Measurements from ENCODE around the gene VWDE. TPM values are rescaled to one million over a fixed set of nuclear protein-coding genes. Genes with fewer than 3 reads are reported as not detected.

VWDE gene
- total and polyA plus RNA-seq, 12 donors = 0.05 to 0.37 (median 0.07) TPM; not detected in 9

DNA sequence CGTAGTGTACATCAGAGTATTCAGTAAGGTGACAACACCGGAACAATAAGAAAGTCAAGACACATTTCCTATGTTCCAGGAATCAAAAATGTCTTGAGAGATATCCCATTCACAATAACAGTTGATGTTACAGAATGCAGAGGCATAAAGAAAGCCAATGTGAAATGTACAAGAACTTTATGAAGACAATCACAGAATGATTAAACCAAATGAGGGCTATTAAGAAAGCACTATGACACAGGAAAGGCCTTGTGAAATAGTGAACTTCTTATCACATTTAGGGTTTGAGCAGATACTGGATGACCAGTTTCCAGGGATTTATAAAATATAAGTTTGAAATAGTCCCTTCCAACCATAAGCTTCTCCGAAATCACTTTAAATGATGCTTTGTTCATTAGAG is 52.7 kb downstream of the VWDE start:
- no peak overlapping the region for H3K27ac ChIP-seq
- ATAC-seq (no peak), DNase-seq (no peak)
- H3K4me1 ChIP-seq = no peaks in the 10 kb centered on the region
- no peak overlapping the region for H3K4me3 ChIP-seq
- H3K27me3 ChIP-seq = no peaks in the 10 kb centered on the region
- peaks cover 0 to 13% (median 0%) of the 10 kb centered on the region in 11 donors for H3K9me3 ChIP-seq
- TF ChIP-seq, protein P1, sequence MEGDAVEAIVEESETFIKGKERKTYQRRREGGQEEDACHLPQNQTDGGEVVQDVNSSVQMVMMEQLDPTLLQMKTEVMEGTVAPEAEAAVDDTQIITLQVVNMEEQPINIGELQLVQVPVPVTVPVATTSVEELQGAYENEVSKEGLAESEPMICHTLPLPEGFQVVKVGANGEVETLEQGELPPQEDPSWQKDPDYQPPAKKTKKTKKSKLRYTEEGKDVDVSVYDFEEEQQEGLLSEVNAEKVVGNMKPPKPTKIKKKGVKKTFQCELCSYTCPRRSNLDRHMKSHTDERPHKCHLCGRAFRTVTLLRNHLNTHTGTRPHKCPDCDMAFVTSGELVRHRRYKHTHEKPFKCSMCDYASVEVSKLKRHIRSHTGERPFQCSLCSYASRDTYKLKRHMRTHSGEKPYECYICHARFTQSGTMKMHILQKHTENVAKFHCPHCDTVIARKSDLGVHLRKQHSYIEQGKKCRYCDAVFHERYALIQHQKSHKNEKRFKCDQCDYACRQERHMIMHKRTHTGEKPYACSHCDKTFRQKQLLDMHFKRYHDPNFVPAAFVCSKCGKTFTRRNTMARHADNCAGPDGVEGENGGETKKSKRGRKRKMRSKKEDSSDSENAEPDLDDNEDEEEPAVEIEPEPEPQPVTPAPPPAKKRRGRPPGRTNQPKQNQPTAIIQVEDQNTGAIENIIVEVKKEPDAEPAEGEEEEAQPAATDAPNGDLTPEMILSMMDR (IDR thresholded peaks at IDR 0.05) = no peak
- intact Hi-C loops (cut with DNase I) = no loop called here
- no peaks in the 10 kb centered on the region for H3K36me3 ChIP-seq
- 92 to 93% methylated on average over 3 of the region's 3 CpGs for WGBS, 2 donors

DNA sequence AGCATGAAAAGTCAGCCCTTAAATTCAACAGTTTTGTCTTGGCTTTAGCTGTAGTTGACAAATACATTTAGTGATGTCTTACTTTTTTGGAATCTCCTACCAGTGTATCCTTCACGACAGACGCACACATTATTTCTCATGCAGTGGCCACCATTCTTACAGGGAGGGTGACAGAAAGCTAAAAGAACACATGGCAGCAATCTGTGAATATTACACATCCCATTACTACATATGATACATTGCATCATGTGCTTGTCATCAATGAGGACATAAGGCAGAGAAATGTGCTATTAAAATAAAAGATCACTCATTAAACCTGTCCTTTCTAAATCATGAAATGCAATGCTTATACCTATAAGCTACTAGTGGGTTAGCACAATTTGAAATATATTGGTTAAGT is 66.6 kb downstream of the VWDE start:
- DNase-seq = no peak
- TF ChIP-seq, protein P1 (IDR thresholded peaks at IDR 0.05) = no peak
- Histone ChIP-seq H3K27me3 (no peaks in the 10 kb centered on the region), H3K36me3 (no peaks in the 10 kb centered on the region), H3K27ac (no peak overlapping the region), H3K4me3 (no peak overlapping the region), H3K9me3 (no peaks in the 10 kb centered on the region), H3K4me1 (no peaks in the 10 kb centered on the region)
- no peak for ATAC-seq
- WGBS, 2 donors = 91 to 100% methylated on average over 2 of the region's 2 CpGs
- intact Hi-C loops (cut with DNase I) = no loop called here

DNA sequence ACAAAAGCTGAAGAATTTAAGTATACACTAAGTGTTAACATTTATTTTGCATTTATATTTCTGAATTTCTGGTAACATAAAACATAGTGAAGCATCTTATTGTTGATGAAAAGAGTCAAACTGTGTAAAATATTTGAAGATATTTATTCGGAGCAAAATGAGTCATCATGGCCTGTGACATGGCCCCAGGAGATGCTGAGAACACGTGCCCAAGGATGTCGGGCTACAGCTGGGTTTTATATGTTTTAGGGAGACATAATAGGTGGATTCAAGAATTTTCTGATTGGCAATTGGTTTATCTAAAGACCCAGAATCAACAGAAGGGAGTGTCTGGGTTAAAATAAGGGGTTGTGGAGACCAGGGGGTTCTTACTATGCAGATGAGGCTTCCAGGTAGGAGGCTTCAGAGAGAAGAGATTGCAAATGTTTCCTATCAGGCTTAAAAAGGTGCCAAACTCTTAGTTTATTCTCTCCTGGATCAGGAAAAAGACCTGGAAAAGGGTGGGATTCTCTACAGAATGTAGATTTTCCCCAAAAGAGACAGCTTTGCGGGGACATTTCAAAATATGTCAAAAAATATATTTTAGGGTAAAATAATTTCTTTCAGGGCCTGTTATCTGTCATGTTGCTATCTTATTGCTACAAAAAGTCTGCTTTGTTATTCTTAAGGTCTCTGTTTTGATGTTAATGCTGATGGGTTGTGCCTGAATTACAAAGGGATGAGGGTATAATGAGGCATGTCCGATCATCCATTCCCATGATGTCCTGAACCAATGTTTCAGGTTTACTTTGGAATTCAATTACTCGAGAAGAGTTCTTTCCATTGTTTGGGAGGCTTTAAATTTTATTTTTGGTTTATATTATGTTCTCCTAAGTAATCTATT is 74.5 kb downstream of the VWDE start:
- DNase-seq (no peak), ATAC-seq (no peak)
- H3K4me3 ChIP-seq = no peak overlapping the region
- H3K4me1 ChIP-seq = no peaks in the 10 kb centered on the region
- no peaks in the 10 kb centered on the region for H3K9me3 ChIP-seq
- no peak overlapping the region for H3K27ac ChIP-seq
- peaks cover 0 to 1% (median 0%) of the 10 kb centered on the region in 7 donors for H3K27me3 ChIP-seq
- intact Hi-C loops (cut with DNase I) = loop anchor here in 5 of 10 donors (10.0 kb wide), 3 partner anchors 264 to 904 kb away; partner anchors contain the start of gene THSD7A (in 3 of the 5)
- TF ChIP-seq, protein P1 (IDR thresholded peaks at IDR 0.05) = no peak
- WGBS, 2 donors = 49 to 54% methylated on average over 6 of the region's 6 CpGs
- H3K36me3 ChIP-seq = no peaks in the 10 kb centered on the region

DNA sequence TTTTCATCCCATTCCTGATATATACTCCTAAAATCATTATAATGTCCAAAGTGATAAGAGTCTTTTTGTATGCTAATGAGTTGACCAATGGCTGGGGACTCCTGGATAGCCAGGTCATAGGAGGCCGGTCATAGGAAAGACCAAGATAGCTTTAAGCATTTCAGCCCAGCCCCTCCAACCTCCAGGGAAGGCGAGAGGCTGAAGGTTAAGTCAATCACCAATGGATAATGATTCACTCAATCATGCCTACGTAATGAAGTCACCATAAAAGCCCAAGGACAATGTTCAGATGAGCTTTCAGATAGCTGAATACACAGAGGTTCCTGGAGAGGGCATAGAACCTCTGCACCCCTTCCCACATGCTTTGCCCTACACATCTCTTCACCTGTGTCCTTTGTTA is 75.7 kb downstream of the VWDE start:
- H3K36me3 ChIP-seq = no peaks in the 10 kb centered on the region
- H3K9me3 ChIP-seq = no peaks in the 10 kb centered on the region
- peaks cover 0 to 11% (median 0%) of the 10 kb centered on the region in 7 donors for H3K27me3 ChIP-seq
- H3K27ac ChIP-seq = no peak overlapping the region
- intact Hi-C loops (cut with DNase I) = loop anchor here in 5 of 10 donors (10.0 kb wide), 3 partner anchors 263 to 903 kb away; partner anchors contain the start of gene THSD7A (in 3 of the 5)
- TF ChIP-seq, protein P1 (IDR thresholded peaks at IDR 0.05) = no peak
- ATAC-seq (no peak), DNase-seq (no peak)
- no peaks in the 10 kb centered on the region for H3K4me1 ChIP-seq
- no peak overlapping the region for H3K4me3 ChIP-seq
- WGBS, 2 donors = 83 to 85% methylated on average over 3 of the region's 3 CpGs
